T47D (cell line): ENCODE data around the gene CRY1.
"Not testable (repeated sequence)": the region's sequence is repeated elsewhere in the genome, so short reads cannot be mapped to it uniquely, and the experiment has no call there.

Experiments
- DNase-seq, 2 experiments: peaks; one replicate each; pipeline versions ENCODE4 v3.0.0 to v3.0.0-alpha.2; 2011 to 2012; ENCODE audit warnings: low read depth in 1 of 2, low spot score in 1 of 2
- JUND ChIP-seq: IDR thresholded peaks from 2 replicates; pipeline ENCODE4 v1.6.1; 2012; ENCODE audit warnings: low read depth
- in situ Hi-C: cut with HindIII; loops from 2 replicates; pipeline ENCODE4 v1.10.0; 2016; ENCODE audit warnings: low sequenced_read_pairs, low pct_unique_long_range_greater_than_20kb

Gene CRY1

DNA sequence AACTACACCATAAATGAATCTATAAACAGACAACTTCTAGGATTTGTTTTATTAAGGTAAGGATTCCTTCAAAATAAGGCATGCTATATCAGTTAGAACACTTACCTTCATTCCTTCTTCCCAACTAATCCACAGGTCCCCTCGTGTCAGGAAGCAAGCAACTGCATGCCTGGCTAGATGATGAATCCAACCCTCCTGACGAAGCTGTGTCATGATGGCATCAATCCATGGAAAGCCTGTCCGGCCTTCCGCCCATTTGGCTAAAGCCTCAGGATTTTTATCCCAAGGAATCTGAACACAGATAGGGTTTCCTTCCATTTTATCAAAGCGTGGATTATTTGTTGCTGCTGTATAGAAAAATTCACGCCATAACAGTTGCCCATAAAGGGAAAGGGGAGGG, 93.9 kb downstream of the CRY1 start:
- TF ChIP-seq JUND = no peak
- in situ Hi-C loops = no loop called here
- DNase-seq = no peak

DNA sequence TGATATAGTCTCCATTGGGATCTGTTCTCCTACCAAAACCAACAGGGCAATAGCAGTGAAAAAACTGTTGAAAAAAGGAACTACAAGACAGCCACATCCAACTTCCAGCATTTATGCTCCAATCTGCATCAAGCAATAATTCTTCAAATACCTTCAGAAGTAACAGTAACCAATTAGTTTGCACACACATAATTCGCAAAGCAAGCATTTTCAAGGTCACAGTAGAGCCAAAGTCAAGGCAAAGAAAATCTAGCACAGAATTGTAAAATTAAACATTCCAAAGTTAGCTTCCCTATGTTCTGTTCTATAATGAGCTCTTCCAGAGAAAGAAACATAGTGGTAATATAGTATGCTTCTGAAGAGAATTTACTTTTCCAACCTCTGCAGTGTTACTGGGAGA, 95.4 kb downstream of the CRY1 start:
- TF ChIP-seq JUND = no peak
- DNase-seq = no peak
- in situ Hi-C loops = no loop called here

GRCh38 chr12:106996102-106996501, 97.2 kb downstream of the CRY1 start:
- DNase-seq, in situ Hi-C loops: not testable (repeated sequence)

- no peak; the same call in 1 of the 2 replicates for TF ChIP-seq JUND
- DNase-seq = peak; percentile 48 to 76
These were observed 98.6 kb downstream of the CRY1 start for GRCh38 chr12:106994579-106995220.

GRCh38 chr12:106987846-106988245, 105.5 kb downstream of the CRY1 start:
- DNase-seq = no peak
- in situ Hi-C loops = no loop called here
- no peak for TF ChIP-seq JUND

More at GRCh38 chr12:106994579-106995220, 98.6 kb downstream of the CRY1 start:
- in situ Hi-C loops = no loop called here

- peak; percentile 97 to 98 for DNase-seq
- TF ChIP-seq JUND = no peak
These were observed 106.5 kb downstream of the CRY1 start, which contains the start of gene MTERF2 for GRCh38 chr12:106986625-106987389. Gene MTERF2 (minus strand): TSS chr12:106987146. CDS start chr12:106978714, 8,432 bp downstream.

GRCh38 chr12:106986135-106986534, 107.2 kb downstream of the CRY1 start:
- in situ Hi-C loops = no loop called here
- TF ChIP-seq JUND = no peak
- no peak for DNase-seq

More at GRCh38 chr12:106986625-106987389, 106.5 kb downstream of the CRY1 start, which contains the start of gene MTERF2:
- in situ Hi-C loops = no loop called here

GRCh38 chr12:106985479-106985878, 107.9 kb downstream of the CRY1 start:
- no peak for DNase-seq
- in situ Hi-C loops = no loop called here
- no peak for TF ChIP-seq JUND

GRCh38 chr12:106984588-106985137, 108.7 kb downstream of the CRY1 start:
- in situ Hi-C loops = no loop called here
- no peak for TF ChIP-seq JUND
- no peak for DNase-seq

DNA sequence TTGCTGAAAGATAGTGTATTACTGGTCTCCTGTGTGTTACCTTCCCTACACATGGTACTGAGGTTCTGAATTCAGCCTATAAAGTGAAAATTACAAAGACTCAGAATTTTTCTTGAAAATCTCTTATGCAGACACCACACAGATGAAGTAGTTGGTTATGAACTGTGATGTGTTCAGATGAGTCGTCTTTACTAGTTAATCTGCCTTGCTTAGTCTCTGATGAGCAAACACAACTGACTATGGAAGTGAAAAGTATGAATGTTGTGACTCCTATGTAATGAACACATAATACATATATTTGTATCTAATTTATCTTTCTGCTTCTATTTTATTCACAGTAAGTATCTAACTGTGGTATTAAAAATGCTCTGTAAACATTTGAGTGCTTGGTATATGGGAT, 111.1 kb downstream of the CRY1 start:
- TF ChIP-seq JUND = no peak
- in situ Hi-C loops = no loop called here
- no peak for DNase-seq

- no peak for TF ChIP-seq JUND
- DNase-seq = no peak
- in situ Hi-C loops = no loop called here
These were observed 111.6 kb downstream of the CRY1 start for GRCh38 chr12:106981788-106982187.

DNA sequence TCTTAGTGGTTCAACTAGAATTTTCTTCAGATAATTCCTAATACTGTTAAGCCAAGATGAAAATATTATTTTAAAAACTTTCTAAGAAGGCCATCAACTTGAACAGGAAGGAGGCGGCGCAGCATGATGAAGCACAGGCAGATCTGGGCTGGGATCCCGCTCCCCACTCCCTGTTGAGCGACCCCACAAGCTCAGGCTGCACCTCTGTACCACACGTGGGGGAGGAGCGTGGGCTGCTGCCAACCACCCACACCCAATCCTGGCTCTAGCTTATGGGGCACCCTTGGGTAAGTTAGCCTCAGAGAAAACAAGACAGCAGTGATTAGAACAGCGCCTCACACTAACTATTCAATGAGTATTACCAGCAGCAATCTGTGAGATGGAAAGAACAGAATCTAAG, 112.4 kb downstream of the CRY1 start:
- in situ Hi-C loops = no loop called here
- TF ChIP-seq JUND = no peak
- no peak for DNase-seq
